ENCODE results near the gene YOD1.

YOD1 gene

GRCh38 chr1:207040181-207040533 is 10.9 kb downstream of the YOD1 start:
- Histone ChIP-seq H3K27me3 (ENCODE audit: insufficient read depth, low read length, poor library complexity) (peaks cover 22% of the 10 kb centered on the region), H3K4me1 (ENCODE audit: insufficient read depth, low read length) (no peaks in the 10 kb centered on the region), H3K9ac (ENCODE audit: low read depth, low read length) (no peak overlapping the region), H3K79me2 (ENCODE audit: insufficient read depth, low read length) (no peaks in the 10 kb centered on the region), H3K4me2 (ENCODE audit: insufficient read depth, low read length) (no peak overlapping the region), H4K20me1 (ENCODE audit: insufficient read depth, low read length) (no peaks in the 10 kb centered on the region), H3K36me3 (ENCODE audit: insufficient read depth, low read length) (no peaks in the 10 kb centered on the region; the same call in 1 of the 2 replicates), H3K27ac (ENCODE audit: low read length) (no peak overlapping the region), H3K9me3 (ENCODE audit: insufficient read depth, low read length, severe bottlenecking) (no peaks in the 10 kb centered on the region), H2AFZ (ENCODE audit: low read depth, low read length) (no peak overlapping the region), H3K4me3 (ENCODE audit: low read depth in 1 of 2, low read length in 2 of 2) (no peak overlapping the region)
- ATAC-seq (ENCODE audit: insufficient read depth, low read depth) (no peak), DNase-seq (no peak)
- no peak for TF ChIP-seq CTCF (IDR thresholded peaks at IDR 0.05; ENCODE audit: borderline replicate concordance, extremely low read depth, low read length, poor library complexity, severe bottlenecking)
- TF ChIP-seq EZH2 (IDR thresholded peaks at IDR 0.05; ENCODE audit: borderline replicate concordance, low read depth, low read length, severe bottlenecking): no peak

- Histone ChIP-seq H3K27ac (ENCODE audit: low read length) (no peak overlapping the region), H3K4me1 (ENCODE audit: insufficient read depth, low read length) (no peaks in the 10 kb centered on the region), H4K20me1 (ENCODE audit: insufficient read depth, low read length) (no peaks in the 10 kb centered on the region), H3K9ac (ENCODE audit: low read depth, low read length) (no peak overlapping the region), H3K27me3 (ENCODE audit: insufficient read depth, low read length, poor library complexity) (peaks cover 22% of the 10 kb centered on the region), H3K79me2 (ENCODE audit: insufficient read depth, low read length) (no peaks in the 10 kb centered on the region), H2AFZ (ENCODE audit: low read depth, low read length) (no peak overlapping the region), H3K9me3 (ENCODE audit: insufficient read depth, low read length, severe bottlenecking) (no peaks in the 10 kb centered on the region), H3K36me3 (ENCODE audit: insufficient read depth, low read length) (no peaks in the 10 kb centered on the region), H3K4me2 (ENCODE audit: insufficient read depth, low read length) (no peak overlapping the region), H3K4me3 (ENCODE audit: low read depth in 1 of 2, low read length in 2 of 2) (no peak overlapping the region)
- TF ChIP-seq CTCF (IDR thresholded peaks at IDR 0.05; ENCODE audit: borderline replicate concordance, extremely low read depth, low read length, poor library complexity, severe bottlenecking) (no peak), EZH2 (IDR thresholded peaks at IDR 0.05; ENCODE audit: borderline replicate concordance, low read depth, low read length, severe bottlenecking) (no peak)
- DNase-seq (no peak), ATAC-seq (ENCODE audit: insufficient read depth, low read depth) (no peak)
These were observed 11.4 kb downstream of the YOD1 start for GRCh38 chr1:207039380-207040180.

- DNase-seq: no peak
- no peak overlapping the region for H3K9ac ChIP-seq (ENCODE audit: low read depth, low read length)
- H3K4me1 ChIP-seq (ENCODE audit: insufficient read depth, low read length): no peaks in the 10 kb centered on the region
- no peak overlapping the region for H3K4me2 ChIP-seq (ENCODE audit: insufficient read depth, low read length)
- H3K36me3 ChIP-seq (ENCODE audit: insufficient read depth, low read length): no peaks in the 10 kb centered on the region
- TF ChIP-seq CTCF (IDR thresholded peaks at IDR 0.05; ENCODE audit: borderline replicate concordance, extremely low read depth, low read length, poor library complexity, severe bottlenecking): no peak
- TF ChIP-seq EZH2 (IDR thresholded peaks at IDR 0.05; ENCODE audit: borderline replicate concordance, low read depth, low read length, severe bottlenecking): no peak
- H3K27ac ChIP-seq (ENCODE audit: low read length): no peak overlapping the region
- no peak for ATAC-seq (ENCODE audit: insufficient read depth, low read depth)
- no peaks in the 10 kb centered on the region for H3K9me3 ChIP-seq (ENCODE audit: insufficient read depth, low read length, severe bottlenecking)
- H3K79me2 ChIP-seq (ENCODE audit: insufficient read depth, low read length): no peaks in the 10 kb centered on the region
- H4K20me1 ChIP-seq (ENCODE audit: insufficient read depth, low read length): no peaks in the 10 kb centered on the region
- no peak overlapping the region for H2AFZ ChIP-seq (ENCODE audit: low read depth, low read length)
- H3K4me3 ChIP-seq (ENCODE audit: low read depth in 1 of 2, low read length in 2 of 2): no peak overlapping the region
- peaks cover 33% of the 10 kb centered on the region for H3K27me3 ChIP-seq (ENCODE audit: insufficient read depth, low read length, poor library complexity)
These were observed 14.1 kb downstream of the YOD1 start for GRCh38 chr1:207036865-207037264.
